ENCODE data around the gene GUCY1B1.

GUCY1B1 gene

DNA sequence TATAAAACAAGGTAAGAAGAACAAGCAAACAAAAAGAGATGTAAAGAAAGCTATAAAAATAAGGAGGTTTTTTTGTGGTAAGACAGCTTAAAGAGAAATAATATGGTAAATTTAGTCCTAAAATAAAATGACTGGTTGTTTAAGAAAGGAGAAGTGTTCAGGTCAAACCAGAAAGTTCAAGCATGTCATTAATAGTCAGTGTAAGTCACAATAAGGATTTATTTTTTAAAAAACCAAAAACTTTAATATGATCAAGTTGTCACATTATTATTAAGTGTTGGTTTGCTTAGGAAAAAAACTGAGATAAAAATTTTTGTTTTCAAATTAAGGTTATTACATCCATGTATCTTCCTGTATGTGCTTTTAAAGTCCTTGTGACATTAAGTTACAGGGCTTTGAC lies 88.1 kb downstream of the GUCY1B1 start:
- H3K27ac Mint-ChIP-seq, result no peak overlapping the region
- no peak overlapping the region for H3K4me3 Mint-ChIP-seq
- no peak for DNase-seq
- no peaks in the 10 kb centered on the region for H3K4me1 Mint-ChIP-seq
- no peaks in the 10 kb centered on the region for H3K9me3 Mint-ChIP-seq
- H3K36me3 Mint-ChIP-seq, result no peaks in the 10 kb centered on the region
- CTCF ChIA-PET, result no interaction called here
- H3K27me3 Mint-ChIP-seq, result no peaks in the 10 kb centered on the region

DNA sequence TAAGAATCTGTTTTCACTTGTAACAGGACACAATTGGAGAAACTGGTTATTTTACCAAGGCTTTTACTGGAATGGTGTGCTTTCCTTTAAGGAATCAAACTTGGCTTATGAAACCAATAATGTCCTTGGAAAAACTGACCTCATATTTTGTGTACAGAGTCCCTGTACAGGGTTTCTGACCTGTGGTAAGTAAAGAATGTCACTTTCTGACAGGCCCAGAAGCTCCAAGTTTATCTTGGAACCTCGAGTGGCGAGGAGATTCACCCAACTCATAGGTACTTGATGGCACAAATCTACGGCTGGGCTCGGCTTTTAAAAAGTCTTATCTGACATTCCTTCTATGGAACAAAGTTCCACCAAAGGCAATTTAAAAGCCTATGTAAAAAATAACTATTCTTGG lies 90.2 kb downstream of the GUCY1B1 start:
- H3K4me3 Mint-ChIP-seq, result no peak overlapping the region
- no peak for DNase-seq
- H3K27me3 Mint-ChIP-seq, result no peaks in the 10 kb centered on the region
- H3K9me3 Mint-ChIP-seq, result no peaks in the 10 kb centered on the region
- no peak overlapping the region for H3K27ac Mint-ChIP-seq
- no peaks in the 10 kb centered on the region for H3K4me1 Mint-ChIP-seq
- H3K36me3 Mint-ChIP-seq, result no peaks in the 10 kb centered on the region
- CTCF ChIA-PET, result no interaction called here

GRCh38 chr4:155853189-155853588 lies 94.4 kb downstream of the GUCY1B1 start:
- Mint-ChIP-seq H3K27ac (no peak overlapping the region), H3K4me3 (no peak overlapping the region), H3K4me1 (no peaks in the 10 kb centered on the region), H3K27me3 (no peaks in the 10 kb centered on the region), H3K9me3 (no peaks in the 10 kb centered on the region), H3K36me3 (no peaks in the 10 kb centered on the region)
- CTCF ChIA-PET, result no interaction called here
- no peak for DNase-seq

DNA sequence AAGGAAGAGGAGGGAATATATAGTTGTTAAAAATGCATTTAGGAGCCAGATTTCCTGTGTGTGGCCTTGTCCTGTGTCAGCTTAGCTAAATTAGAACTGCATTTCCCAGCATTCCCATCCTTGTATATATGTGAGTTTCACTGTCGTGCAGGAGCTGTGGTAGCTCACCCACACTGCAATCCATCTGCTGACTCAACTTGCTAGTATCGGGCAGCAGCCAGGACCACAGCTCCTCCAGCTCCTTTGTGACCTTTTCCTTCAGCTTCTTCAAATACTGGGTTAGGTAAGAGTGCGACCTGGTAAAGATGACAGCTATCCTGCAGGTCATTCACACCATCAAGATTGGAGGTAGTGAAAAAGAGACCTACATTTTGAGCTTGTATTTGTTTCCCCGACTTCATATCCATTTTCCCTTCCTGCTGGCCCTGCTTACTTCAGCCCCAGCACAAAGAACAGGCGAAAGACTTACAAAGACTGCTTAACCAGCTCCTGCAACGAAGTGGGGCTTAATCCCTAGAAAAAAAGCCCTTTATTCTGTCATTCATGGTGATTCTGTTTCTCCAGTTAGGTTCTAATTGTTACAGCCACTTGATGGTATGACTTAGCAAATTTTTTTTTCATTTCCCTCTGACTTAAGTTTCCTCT lies 95.9 kb downstream of the GUCY1B1 start:
- Mint-ChIP-seq H3K4me1 (no peaks in the 10 kb centered on the region), H3K9me3 (no peaks in the 10 kb centered on the region), H3K27me3 (no peaks in the 10 kb centered on the region), H3K27ac (no peak overlapping the region), H3K36me3 (no peaks in the 10 kb centered on the region), H3K4me3 (no peak overlapping the region)
- CTCF ChIA-PET, result interaction anchor here (0.5 kb wide), 1 partner anchor 164 kb away, joined by 3 read pairs; no protein-coding TSS in a partner anchor
- no peak for DNase-seq

DNA sequence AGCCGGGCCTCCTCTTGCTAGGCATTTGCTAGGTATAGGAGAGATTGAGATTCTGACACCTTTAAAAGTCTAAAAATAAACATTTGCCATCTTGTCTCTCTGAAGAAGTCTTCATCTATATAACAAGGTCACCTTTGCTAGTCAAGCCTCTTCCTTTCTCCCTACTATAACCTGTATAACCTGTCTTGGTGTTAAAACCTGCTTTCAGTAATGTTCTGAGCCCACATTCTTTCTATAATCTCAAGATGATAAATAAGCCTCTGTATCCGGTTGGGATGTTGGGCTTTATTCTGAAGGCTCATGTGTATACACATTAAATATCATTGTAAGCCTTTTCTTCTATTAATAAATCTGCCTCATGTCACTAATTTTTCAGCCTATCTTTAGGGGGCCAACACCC lies 97.1 kb downstream of the GUCY1B1 start:
- H3K4me1 Mint-ChIP-seq, result no peaks in the 10 kb centered on the region
- CTCF ChIA-PET, result no interaction called here
- no peaks in the 10 kb centered on the region for H3K27me3 Mint-ChIP-seq
- H3K27ac Mint-ChIP-seq, result no peak overlapping the region
- no peaks in the 10 kb centered on the region for H3K36me3 Mint-ChIP-seq
- no peak for DNase-seq
- H3K9me3 Mint-ChIP-seq, result no peaks in the 10 kb centered on the region
- H3K4me3 Mint-ChIP-seq, result no peak overlapping the region
